H1 (cell line): ENCODE results near the gene NMRK2.

Experiments
- CBX5 ChIP-seq: fragments of 300-800, 300-1000 bp; sonication (generic); IDR thresholded peaks from 2 replicates; pipeline ENCODE4 v1.7.1; 2016; ENCODE audit warnings: antibody characterized with exemption, low read length, low read depth
- CHD7 ChIP-seq: fragments of 300-600 bp; sonication (generic); IDR thresholded peaks from 2 replicates; pipeline ENCODE4 v1.7.1; 2012; ENCODE audit warnings: low read length, moderate library complexity, mild to moderate bottlenecking, inconsistent platforms; ENCODE audit not compliant: insufficient replicate concordance
- CTCF ChIP-seq, 3 experiments: IDR thresholded peaks; 1 replicate in 2 of 3; 2 replicates in 1 of 3; pipeline versions ENCODE4 v1.5.1 to v1.6.1; 2011; ENCODE audit warnings: low read length in 3 of 3, mild to moderate bottlenecking in 3 of 3, inconsistent platforms in 2 of 3, low read depth in 1 of 3, moderate library complexity in 1 of 3; ENCODE audit not compliant: insufficient read depth in 1 of 3; ENCODE audit errors: control extremely low read depth in 1 of 3
- EP300 ChIP-seq, 2 experiments: IDR thresholded peaks; 1 replicate in 1 of 2; 2 replicates in 1 of 2; pipeline ENCODE4 v1.6.1; 2011 to 2012; ENCODE audit warnings: low read depth in 2 of 2, low read length in 2 of 2, mild to moderate bottlenecking in 2 of 2, borderline replicate concordance in 1 of 2, inconsistent platforms in 1 of 2, moderate library complexity in 1 of 2
- KDM5A ChIP-seq: fragments of 200-600 bp; IDR thresholded peaks from 2 replicates; pipeline ENCODE4 v1.7.1; 2012; ENCODE audit warnings: mild to moderate bottlenecking, low read length, inconsistent platforms, mixed read lengths
- PHF8 ChIP-seq: fragments of 200-600 bp; sonication (generic); conservative IDR thresholded peaks from 2 replicates; pipeline ENCODE4 v1.7.1; 2012; ENCODE audit warnings: low read depth, mild to moderate bottlenecking, inconsistent platforms, low read length, moderate library complexity
- POLR2A ChIP-seq, 2 experiments: IDR thresholded peaks; 1 replicate in 1 of 2; 2 replicates in 1 of 2; pipeline ENCODE4 v1.6.1; 2011; ENCODE audit warnings: low read depth in 2 of 2, low read length in 2 of 2, mild to moderate bottlenecking in 2 of 2; ENCODE audit errors: control extremely low read depth in 1 of 2
- RAD21 ChIP-seq, 2 experiments: IDR thresholded peaks in 1 of 2; conservative IDR thresholded peaks in 1 of 2; 2 replicates each; pipeline ENCODE4 v1.6.1; 2011; ENCODE audit warnings: low read depth in 2 of 2, low read length in 2 of 2, improper control_type of control experiment in 1 of 2, inconsistent platforms in 1 of 2, mild to moderate bottlenecking in 1 of 2, moderate library complexity in 1 of 2
- RBBP5 ChIP-seq: IDR thresholded peaks from 2 replicates; pipeline ENCODE4 v1.7.1; 2012; ENCODE audit warnings: low read depth, mild to moderate bottlenecking, inconsistent platforms, low read length, moderate library complexity, borderline replicate concordance
- TCF12 ChIP-seq: IDR thresholded peaks from 2 replicates; pipeline ENCODE4 v1.6.1; 2011; ENCODE audit warnings: low read depth, mild to moderate bottlenecking, low read length

GRCh38 chr19:3955688-3956087, 22.8 kb downstream of the NMRK2 start:
- TF ChIP-seq CTCF (IDR thresholded peaks at IDR 0.05; ENCODE audit: control extremely low read depth in 1 of 3, insufficient read depth in 1 of 3, low read depth in 1 of 3, low read length in 3 of 3): no peak
- TF ChIP-seq RAD21 (IDR thresholded peaks at IDR 0.05 in 1 of 2, conservative IDR thresholded peaks at IDR 0.05 in 1 of 2; ENCODE audit: low read depth in 2 of 2, low read length in 2 of 2): no peak
- TF ChIP-seq TCF12: no peak
- TF ChIP-seq RBBP5: no peak
- no peak for TF ChIP-seq EP300 (IDR thresholded peaks at IDR 0.05; ENCODE audit: borderline replicate concordance in 1 of 2, low read depth in 2 of 2, low read length in 2 of 2)
- TF ChIP-seq PHF8: no peak
- TF ChIP-seq CHD7: no peak
- TF ChIP-seq CBX5: no peak
- TF ChIP-seq KDM5A: no peak
- no peak for TF ChIP-seq POLR2A (IDR thresholded peaks at IDR 0.05; ENCODE audit: control extremely low read depth in 1 of 2, low read depth in 2 of 2, low read length in 2 of 2)
